Endodermal cell (in vitro differentiated cells): ENCODE data around the gene DHRS12. TPM values are rescaled to one million over a fixed set of nuclear protein-coding genes. Genes with fewer than 3 reads are reported as not detected.

ENCODE experiments used
- DNase-seq: peaks from one replicate; pipeline ENCODE4 v3.0.0-alpha.2; 2017
- H3K27ac ChIP-seq: 2 replicates; pipeline ENCODE4 v1.5.1; 2013; ENCODE audit warnings: mild to moderate bottlenecking, low read depth, low read length, moderate library complexity
- H3K27me3 ChIP-seq: 2 replicates; pipeline ENCODE4 v1.6.1; 2013; ENCODE audit warnings: mild to moderate bottlenecking, low read length, moderate library complexity; ENCODE audit not compliant: insufficient read depth, control insufficient read depth, poor library complexity, severe bottlenecking
- H3K36me3 ChIP-seq: 2 replicates; pipeline ENCODE4 v1.7.0; 2013; ENCODE audit warnings: mild to moderate bottlenecking, low read length, moderate library complexity; ENCODE audit not compliant: control insufficient read depth, insufficient read depth
- H3K4me1 ChIP-seq: one replicate; pipeline ENCODE4 v1.7.0; 2013; ENCODE audit warnings: low read length; ENCODE audit not compliant: control insufficient read depth, insufficient read depth
- H3K4me3 ChIP-seq: 2 replicates; pipeline ENCODE4 v1.5.1; 2013; ENCODE audit warnings: mild to moderate bottlenecking, low read length, moderate library complexity
- H3K9ac ChIP-seq: 2 replicates; pipeline ENCODE4 v1.6.1; 2013; ENCODE audit warnings: mild to moderate bottlenecking, low read length, moderate library complexity; ENCODE audit not compliant: poor library complexity, severe bottlenecking; ENCODE audit errors: extremely low read depth
- H3K9me3 ChIP-seq: 2 replicates; pipeline ENCODE4 v1.6.1; 2013; ENCODE audit warnings: mild to moderate bottlenecking, low read length, moderate library complexity; ENCODE audit not compliant: control insufficient read depth
- H3K27ac Mint-ChIP-seq: 2 replicates; pipeline ENCODE4 v1.8.0; 2020; ENCODE audit warnings: mixed read lengths
- H3K27me3 Mint-ChIP-seq: 2 replicates; pipeline ENCODE4 v1.8.0; 2021; ENCODE audit warnings: mild to moderate bottlenecking, mixed read lengths; ENCODE audit not compliant: insufficient read depth
- H3K36me3 Mint-ChIP-seq: 2 replicates; pipeline ENCODE4 v1.8.0; 2020; ENCODE audit warnings: low read depth, mixed read lengths
- H3K4me1 Mint-ChIP-seq: 2 replicates; pipeline ENCODE4 v1.8.0; 2020; ENCODE audit warnings: mixed read lengths
- H3K4me3 Mint-ChIP-seq: 2 replicates; pipeline ENCODE4 v1.8.0; 2020; ENCODE audit warnings: mild to moderate bottlenecking, moderate library complexity, mixed read lengths
- H3K9me3 Mint-ChIP-seq: 2 replicates; pipeline ENCODE4 v1.8.0; 2020; ENCODE audit warnings: mild to moderate bottlenecking, mixed read lengths
- CTCF ChIP-seq: fragments of 200-600 bp; sonication (generic); conservative IDR thresholded peaks from 2 replicates; pipeline ENCODE4 v1.5.0; 2021; ENCODE audit warnings: antibody characterized with exemption, mild to moderate bottlenecking
- WGBS, 2 experiments: methylation state at CpG; one replicate each; pipeline versions ENCODE4 v1.1.5 to v1.1.7; 2013; ENCODE audit warnings: missing lambda C conversion rate in 2 of 2, mixed read lengths in 1 of 2; ENCODE audit not compliant: insufficient coverage in 1 of 2, insufficient read length in 1 of 2; 5-methylcytosine and 5-hydroxymethylcytosine counted together
- total RNA-seq, 2 donors: library from RNA; stranded (reverse); fragmentation: NEBNext Ultra II Directional in 1 of 2; extraction: Animal tissue kit (Norgen Biotek cat#: 25700) in 1 of 2; gene quantifications; 2 replicates in 1 of 2; 3 replicates in 1 of 2; pipeline ENCODE4 v1.2.1, GENCODE V29; 2021

The DHRS12 gene
- total RNA-seq, 2 donors from 2014 or later = 13.8 to 19.8 TPM

DNA sequence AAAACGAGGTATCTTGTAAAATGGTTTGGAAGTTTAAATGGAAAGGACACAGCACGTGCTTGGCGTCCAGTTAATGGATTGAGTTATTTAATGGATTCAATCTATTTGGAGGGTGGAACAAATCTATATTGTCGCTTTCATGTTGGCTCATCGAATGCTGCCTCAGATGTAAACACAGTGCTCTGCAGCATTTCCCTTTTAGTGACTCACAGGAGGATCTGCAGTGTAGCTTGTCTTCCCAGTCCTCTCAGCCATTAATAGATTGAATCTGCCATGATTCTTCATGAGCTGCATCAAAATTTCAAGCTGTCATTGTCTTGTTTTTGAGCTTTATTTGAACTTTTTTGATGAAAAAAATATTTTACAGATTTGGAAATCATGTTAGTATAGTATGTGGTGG lies 44.7 kb downstream of the DHRS12 start:
- Mint-ChIP-seq H3K27ac (no peak overlapping the region), H3K9me3 (no peaks in the 10 kb centered on the region), H3K36me3 (peaks cover 23% of the 10 kb centered on the region), H3K4me3 (no peak overlapping the region), H3K27me3 (no peaks in the 10 kb centered on the region), H3K4me1 (no peaks in the 10 kb centered on the region)
- DNase-seq = no peak
- Histone ChIP-seq H3K4me3 (no peak overlapping the region), H3K9ac (no peak overlapping the region), H3K9me3 (no peaks in the 10 kb centered on the region), H3K4me1 (no peaks in the 10 kb centered on the region), H3K36me3 (peaks cover 19% of the 10 kb centered on the region), H3K27me3 (no peaks in the 10 kb centered on the region), H3K27ac (no peak overlapping the region)
- 91 to 98% methylated on average over 4 to 5 of the region's 5 CpGs for WGBS, 2 experiments
- TF ChIP-seq CTCF = no peak

DNA sequence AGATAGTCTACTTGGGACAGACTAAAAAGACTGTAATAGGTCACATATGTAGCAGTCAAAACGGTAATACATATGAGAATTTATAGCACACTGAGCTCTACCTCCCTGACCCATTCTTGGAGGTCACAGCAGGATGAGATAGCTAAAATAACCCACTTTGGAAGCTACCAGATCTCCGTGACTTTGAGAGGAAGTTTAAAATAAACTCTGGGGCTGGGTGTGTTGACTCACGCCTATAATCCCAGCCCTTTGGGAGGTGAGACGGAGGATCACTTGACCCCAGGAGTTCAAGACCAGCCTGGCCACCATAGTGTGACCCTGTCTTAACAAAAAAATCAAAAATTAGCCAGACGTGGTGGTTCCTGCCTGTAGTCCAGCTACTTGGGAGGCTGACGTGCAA lies 45.3 kb downstream of the DHRS12 start:
- Mint-ChIP-seq H3K9me3 (no peaks in the 10 kb centered on the region), H3K4me3 (no peak overlapping the region), H3K27me3 (no peaks in the 10 kb centered on the region), H3K27ac (no peak overlapping the region), H3K4me1 (no peaks in the 10 kb centered on the region), H3K36me3 (peaks cover 26% of the 10 kb centered on the region)
- H3K27ac ChIP-seq = no peak overlapping the region
- DNase-seq = no peak
- no peaks in the 10 kb centered on the region for H3K27me3 ChIP-seq
- H3K9ac ChIP-seq = no peak overlapping the region
- no peak for TF ChIP-seq CTCF
- 84 to 91% methylated on average over 4 to 6 of the region's 6 CpGs for whole genome bisulfite sequencing, 2 experiments
- no peak overlapping the region for H3K4me3 ChIP-seq
- no peaks in the 10 kb centered on the region for H3K9me3 ChIP-seq
- no peaks in the 10 kb centered on the region for H3K4me1 ChIP-seq
- peaks cover 19% of the 10 kb centered on the region for H3K36me3 ChIP-seq

- Histone ChIP-seq H3K9me3 (no peaks in the 10 kb centered on the region), H3K27me3 (no peaks in the 10 kb centered on the region), H3K36me3 (peaks cover 30% of the 10 kb centered on the region), H3K4me3 (no peak overlapping the region), H3K4me1 (no peaks in the 10 kb centered on the region), H3K27ac (no peak overlapping the region), H3K9ac (no peak overlapping the region)
- Mint-ChIP-seq H3K4me3 (no peak overlapping the region), H3K27me3 (no peaks in the 10 kb centered on the region), H3K9me3 (no peaks in the 10 kb centered on the region), H3K4me1 (no peaks in the 10 kb centered on the region), H3K36me3 (peaks cover 30% of the 10 kb centered on the region), H3K27ac (no peak overlapping the region)
- TF ChIP-seq CTCF = no peak
- no peak for DNase-seq
- WGBS, 2 experiments = 100% methylated on average over 2 of the region's 2 CpGs
Observed at GRCh38 chr13:51756651-51757050, 47.3 kb downstream of the DHRS12 start.
